OCI-M2 (cell line): ENCODE results near the gene VIP.
"Not testable (repeated sequence)": the region's sequence is repeated elsewhere in the genome, so short reads cannot be mapped to it uniquely, and the experiment has no call there.

Experiments used
- DNase-seq: peaks from one replicate; lab custom pipeline; 2025; ENCODE audit not compliant: unreplicated experiment; lab: John Stamatoyannopoulos, UW

The VIP gene

GRCh38 chr6:152750694-152751093, at the start of gene VIP:
VIP (plus strand) TSS chr6:152750797; CDS start chr6:152752178, 1,381 bp downstream.
- no peak for DNase-seq

- no peak for DNase-seq
These were observed 49.3 kb upstream of the VIP start for GRCh38 chr6:152701081-152701862.

GRCh38 chr6:152701863-152702401, 48.7 kb upstream of the VIP start:
- DNase-seq, result no peak

- DNase-seq, result not testable (repeated sequence)
These were observed 46.8 kb upstream of the VIP start for GRCh38 chr6:152703750-152704149.

- DNase-seq, result no peak
These were observed 45.3 kb upstream of the VIP start for GRCh38 chr6:152705327-152705726.

- DNase-seq, result no peak
These were observed 34.3 kb upstream of the VIP start for GRCh38 chr6:152716322-152716721.

- no peak for DNase-seq
These were observed 29.6 kb upstream of the VIP start for GRCh38 chr6:152720974-152721373.

- DNase-seq, result no peak
These were observed 28.6 kb upstream of the VIP start for GRCh38 chr6:152721956-152722355.

- DNase-seq, result no peak
These were observed 27.2 kb upstream of the VIP start for GRCh38 chr6:152723398-152723797.

- DNase-seq, result no peak
These were observed 24.3 kb upstream of the VIP start for GRCh38 chr6:152726313-152726712.

GRCh38 chr6:152727507-152727906, 23.1 kb upstream of the VIP start:
- no peak for DNase-seq

GRCh38 chr6:152734630-152735029, 16.0 kb upstream of the VIP start:
- no peak for DNase-seq

- no peak for DNase-seq
These were observed 13.8 kb upstream of the VIP start for GRCh38 chr6:152736687-152737273.

GRCh38 chr6:152745509-152746171, 5.0 kb upstream of the VIP start:
- no peak for DNase-seq

GRCh38 chr6:152746172-152746553, 4.4 kb upstream of the VIP start:
- DNase-seq, result no peak

- no peak for DNase-seq
These were observed 1.8 kb upstream of the VIP start for GRCh38 chr6:152748843-152749242.

GRCh38 chr6:152749336-152749735, 1.3 kb upstream of the VIP start:
- DNase-seq, result no peak

- DNase-seq, result no peak
These were observed 14.7 kb downstream of the VIP start for GRCh38 chr6:152765331-152765730.

GRCh38 chr6:152769159-152769558, 18.6 kb downstream of the VIP start:
- no peak for DNase-seq

- no peak for DNase-seq
These were observed 19.4 kb downstream of the VIP start for GRCh38 chr6:152769993-152770392.

GRCh38 chr6:152771061-152771687, 20.6 kb downstream of the VIP start:
- DNase-seq, result no peak
